ENCODE results near the gene ZNF8. TPM values are rescaled to one million over a fixed set of nuclear protein-coding genes. Genes with fewer than 3 reads are reported as not detected.
"Not testable (repeated sequence)": the region's sequence is repeated elsewhere in the genome, so short reads cannot be mapped to it uniquely, and the experiment has no call there.

The ZNF8 gene
- total RNA-seq, 1 experiment from 2014 or later: 7.1 TPM

GRCh38 chr19:58296104-58296503 lies 17.3 kb downstream of the ZNF8 start:
- no peak for DNase-seq (ENCODE audit: low read depth)

DNA sequence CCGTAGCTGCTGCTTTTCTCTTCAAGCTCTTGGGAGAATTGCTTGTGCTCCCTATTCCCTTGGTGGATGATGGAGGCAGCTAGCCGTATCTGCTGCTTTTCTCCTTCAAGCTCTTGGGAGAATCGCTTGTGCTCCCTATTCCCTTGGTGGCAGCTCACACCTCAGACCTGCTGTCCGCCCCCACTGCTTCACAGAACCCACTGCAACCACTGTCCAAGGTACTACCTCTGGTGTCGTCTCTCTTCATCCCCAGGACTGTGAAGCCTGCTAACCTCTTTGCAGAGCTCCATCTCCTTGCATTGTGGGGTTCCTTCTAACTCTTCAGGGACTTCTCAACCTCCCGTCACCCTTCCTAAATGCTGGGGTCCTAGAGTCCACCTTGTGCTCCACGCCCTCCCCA lies 21.9 kb downstream of the ZNF8 start:
- no peak for DNase-seq (ENCODE audit: low read depth)

DNA sequence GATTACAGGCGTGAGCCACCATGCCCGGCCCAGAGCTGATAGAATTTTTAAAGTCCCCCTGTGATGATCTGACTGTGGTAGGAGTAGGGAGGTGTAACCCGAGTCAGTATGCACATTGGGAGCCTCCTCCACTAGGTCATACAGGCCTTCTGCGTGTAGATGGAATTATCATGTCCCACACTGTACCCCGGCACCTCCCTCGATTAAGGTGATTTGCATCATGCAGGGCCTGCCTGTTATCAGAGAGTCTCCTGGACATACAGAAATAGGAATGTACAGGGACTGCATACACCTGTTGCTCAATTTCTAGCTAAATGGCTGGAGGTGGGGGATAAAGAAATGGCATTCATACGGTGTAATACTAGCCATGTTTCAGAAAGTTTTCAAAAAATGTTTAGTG lies 25.5 kb downstream of the ZNF8 start:
- no peak for DNase-seq (ENCODE audit: low read depth)

GRCh38 chr19:58304748-58305064 lies 26.0 kb downstream of the ZNF8 start:
- no peak for DNase-seq (ENCODE audit: low read depth)

DNA sequence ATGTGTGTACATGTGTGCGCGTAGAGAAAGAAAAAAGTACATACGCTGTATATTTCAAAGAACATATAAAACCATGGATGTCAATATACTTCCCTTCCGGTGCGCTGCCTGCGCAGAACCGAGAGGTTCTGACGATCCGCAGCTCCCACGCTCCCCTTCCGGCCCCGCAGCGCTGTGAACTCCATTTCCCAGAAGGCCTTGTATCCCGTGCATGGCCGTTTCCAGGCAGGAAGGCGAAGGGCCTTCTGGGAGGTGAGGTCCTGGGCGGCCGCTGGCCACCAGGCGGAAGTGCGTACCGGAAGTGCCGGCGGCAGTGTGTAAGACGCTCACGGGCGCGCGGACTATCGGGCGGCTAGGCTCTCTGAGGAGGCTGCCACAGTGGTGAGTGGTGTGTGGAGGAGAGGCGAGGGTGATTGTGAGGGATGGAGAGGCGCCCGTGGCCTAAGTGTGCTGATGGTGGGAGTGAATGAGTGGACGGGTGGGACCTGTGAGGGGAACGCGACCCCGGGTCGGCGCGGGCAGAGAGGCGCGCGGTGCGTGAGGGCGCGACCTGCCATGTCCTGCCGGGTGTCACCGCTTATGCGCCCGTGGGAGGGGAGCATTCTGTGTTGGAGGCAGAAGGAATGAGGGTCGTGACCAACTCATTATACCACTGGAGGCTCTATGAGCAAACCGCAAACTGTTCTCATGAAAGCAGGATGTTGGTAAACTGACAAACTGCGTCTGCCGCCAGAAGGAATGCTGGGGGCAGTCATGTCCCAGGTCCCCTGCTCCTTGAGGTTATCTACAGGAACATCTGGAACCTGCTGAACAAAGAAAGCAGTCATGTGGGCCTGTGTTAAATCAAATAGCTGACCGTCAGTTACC lies 26.5 kb downstream of the ZNF8 start, which contains the start of gene ERVK3-1:
Gene ERVK3-1 (plus strand): TSS at position 313 of the 867 bp plus-strand sequence. CDS start 6,792 bp downstream, outside the sequence.
- DNase-seq (ENCODE audit: low read depth): peak; percentile 98

- no peak for DNase-seq (ENCODE audit: low read depth)
Measured at GRCh38 chr19:58305932-58306323, 27.2 kb downstream of the ZNF8 start.

DNA sequence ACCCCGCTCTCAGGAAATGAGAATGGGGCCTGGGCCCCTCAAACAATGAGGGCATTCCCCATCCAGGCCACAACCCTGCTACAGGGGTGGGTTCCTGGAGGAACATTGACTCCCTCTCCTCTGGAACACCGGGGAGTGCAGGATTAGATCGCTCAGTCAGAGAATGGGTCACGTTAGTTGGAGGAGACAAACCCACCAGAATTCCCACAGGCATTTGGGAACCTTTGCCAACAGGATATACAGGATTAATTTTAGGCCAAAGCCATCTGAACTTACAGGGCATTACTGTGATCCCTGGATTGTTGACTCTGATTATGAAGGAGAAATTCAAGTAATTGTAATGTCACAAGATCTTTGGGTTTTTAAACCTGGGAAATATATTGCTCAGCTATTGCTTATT lies 29.0 kb downstream of the ZNF8 start:
- DNase-seq (ENCODE audit: low read depth): no peak

DNA sequence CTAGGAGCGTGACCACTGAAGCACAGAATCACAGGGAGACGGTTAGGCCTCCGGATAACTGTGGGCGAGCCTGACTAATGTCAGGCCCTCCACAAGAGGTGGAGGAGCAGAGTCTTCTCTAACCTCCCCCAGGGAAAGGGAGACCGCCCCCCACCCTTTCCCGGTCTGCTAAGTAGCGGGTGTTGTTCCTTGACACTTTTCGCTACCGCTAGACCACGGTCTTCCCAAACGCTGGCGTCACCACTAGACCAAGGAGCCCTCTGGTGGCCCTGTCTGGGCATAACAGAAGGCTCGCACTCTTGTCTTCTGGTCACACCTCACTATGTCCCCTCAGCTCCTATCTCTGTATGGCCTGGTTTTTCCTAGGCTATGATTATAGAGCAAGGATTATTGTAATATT lies 31.9 kb downstream of the ZNF8 start:
- DNase-seq (ENCODE audit: low read depth): not testable (repeated sequence)

DNA sequence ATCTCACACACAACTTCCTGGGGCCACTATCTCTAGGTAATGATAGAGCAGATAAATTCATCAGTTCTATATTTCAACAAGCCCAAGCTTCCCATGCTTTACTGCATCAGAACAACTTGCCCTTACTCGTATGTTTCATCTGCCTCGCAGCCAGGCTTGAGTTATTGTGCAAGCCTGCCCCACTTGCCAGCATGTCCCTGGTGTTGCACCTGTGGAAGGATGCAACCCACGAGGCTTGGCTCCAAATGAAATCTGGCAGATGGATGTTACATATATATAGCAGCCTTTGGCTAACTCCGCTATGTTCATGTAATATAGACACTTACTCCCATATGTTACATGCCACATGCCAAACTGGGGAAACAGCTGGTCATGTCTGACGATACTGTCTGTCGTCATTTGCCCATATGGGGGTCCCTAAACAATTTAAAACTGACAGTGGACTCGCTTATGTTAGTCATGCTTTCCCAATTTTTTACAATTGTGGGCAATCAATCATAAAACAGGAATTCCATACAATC lies 32.6 kb downstream of the ZNF8 start:
- DNase-seq (ENCODE audit: low read depth): no peak

DNA sequence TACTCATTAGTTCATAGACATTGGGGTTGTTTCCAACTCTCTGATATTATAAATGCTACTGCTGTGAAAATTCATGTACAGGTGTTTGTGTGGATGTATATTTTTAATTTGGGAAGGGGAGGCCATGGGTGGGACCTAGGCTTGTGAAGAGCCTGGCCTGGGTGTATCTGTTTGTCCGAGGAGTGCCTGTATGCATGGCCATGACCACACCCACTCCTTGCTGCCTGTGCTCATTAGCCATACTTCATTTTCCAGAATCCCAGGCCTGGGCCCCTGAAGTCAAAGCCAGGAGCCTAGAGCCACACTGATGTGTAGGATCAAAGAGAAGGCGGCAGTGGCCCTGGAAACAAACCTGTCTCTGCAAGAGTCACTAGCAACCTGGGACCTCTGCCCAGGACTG lies 36.8 kb downstream of the ZNF8 start:
- no peak for DNase-seq (ENCODE audit: low read depth)

- peak; percentile 46 for DNase-seq (ENCODE audit: low read depth)
Measured at GRCh38 chr19:58317476-58318072, 38.8 kb downstream of the ZNF8 start.

DNA sequence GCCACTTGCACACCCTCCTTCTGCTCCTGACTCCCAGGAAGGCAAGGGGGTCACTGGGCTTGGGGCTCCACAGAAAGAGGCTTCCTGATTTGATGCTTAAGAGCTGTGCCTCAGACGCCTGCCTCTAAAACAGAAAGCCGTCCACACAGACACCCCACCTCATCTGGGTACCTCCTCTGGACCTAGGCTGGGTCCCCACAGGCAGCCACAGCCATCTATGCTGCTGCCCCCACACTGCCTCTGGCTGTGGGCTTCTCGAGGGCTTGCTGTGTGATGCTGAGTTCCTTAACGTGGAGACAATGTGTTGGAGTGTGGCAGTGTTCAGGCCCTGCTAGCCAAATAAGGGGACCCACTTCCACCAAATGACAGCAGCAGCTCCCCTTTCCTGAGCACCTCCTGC lies 39.5 kb downstream of the ZNF8 start:
- no peak for DNase-seq (ENCODE audit: low read depth)

GRCh38 chr19:58319241-58319640 lies 40.5 kb downstream of the ZNF8 start:
- DNase-seq (ENCODE audit: low read depth): no peak

- peak; percentile 28 for DNase-seq (ENCODE audit: low read depth)
Measured at GRCh38 chr19:58325311-58326022, 46.7 kb downstream of the ZNF8 start.

- no peak for DNase-seq (ENCODE audit: low read depth)
Measured at GRCh38 chr19:58326501-58326913, 47.8 kb downstream of the ZNF8 start.

GRCh38 chr19:58326914-58327726 lies 48.4 kb downstream of the ZNF8 start, which contains the start of gene ZSCAN22:
Gene ZSCAN22, plus strand, starts transcription at chr19:58326994. Its CDS starts 7,809 bp downstream, at chr19:58334803.
- peak; percentile 98 for DNase-seq (ENCODE audit: low read depth)

- no peak for DNase-seq (ENCODE audit: low read depth)
Measured at GRCh38 chr19:58328999-58329398, 50.2 kb downstream of the ZNF8 start.

GRCh38 chr19:58330458-58330857 lies 51.7 kb downstream of the ZNF8 start:
- peak; percentile 71 for DNase-seq (ENCODE audit: low read depth)

GRCh38 chr19:58332697-58333096 lies 53.9 kb downstream of the ZNF8 start:
- no peak for DNase-seq (ENCODE audit: low read depth)

DNA sequence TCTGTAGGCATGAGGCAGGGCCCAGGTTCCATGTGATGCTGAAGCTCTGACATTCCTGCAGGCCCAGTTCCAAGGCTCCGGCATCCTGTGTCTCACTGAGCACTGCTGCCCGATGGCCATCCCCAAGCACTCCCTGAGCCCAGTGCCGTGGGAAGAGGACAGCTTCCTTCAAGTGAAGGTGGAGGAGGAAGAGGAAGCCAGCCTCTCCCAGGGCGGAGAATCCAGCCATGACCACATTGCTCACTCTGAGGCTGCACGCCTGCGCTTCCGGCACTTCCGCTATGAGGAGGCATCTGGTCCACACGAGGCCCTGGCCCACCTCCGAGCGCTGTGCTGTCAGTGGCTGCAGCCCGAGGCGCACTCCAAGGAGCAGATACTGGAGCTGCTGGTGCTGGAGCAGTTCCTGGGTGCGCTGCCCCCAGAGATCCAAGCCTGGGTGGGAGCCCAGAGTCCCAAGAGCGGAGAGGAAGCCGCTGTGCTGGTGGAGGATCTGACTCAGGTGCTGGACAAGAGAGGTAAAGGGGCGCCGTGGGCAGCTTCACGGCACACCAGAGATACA lies 56.0 kb downstream of the ZNF8 start:
- DNase-seq (ENCODE audit: low read depth): no peak

GRCh38 chr19:58335630-58336029 lies 56.9 kb downstream of the ZNF8 start:
- no peak for DNase-seq (ENCODE audit: low read depth)
